GM23338 (cell line): ENCODE results near the gene ABHD14A. TPM values are rescaled to one million over a fixed set of nuclear protein-coding genes. Genes with fewer than 3 reads are reported as not detected.
A peak's percentile ranks its signal among the peaks of the same experiment; 100 is the strongest.

Experiments used
- ATAC-seq: fragments of 200-7000 bp; cut with Tn5 transposase; 3 replicates; pipeline ENCODE4 v1.9.1; 2020
- DNase-seq: peaks from one replicate; pipeline ENCODE4 v3.0.0-alpha.2; 2015; ENCODE audit warnings: low spot score
- H2AFZ ChIP-seq: fragments of 200-600 bp; sonication (generic); 2 replicates; pipeline ENCODE4 v1.8.0; 2016; ENCODE audit warnings: antibody characterized with exemption, mild to moderate bottlenecking, moderate library complexity
- H3F3A ChIP-seq: fragments of 200-600 bp; sonication (generic); replicated peaks from 2 replicates; pipeline ENCODE4 v1.8.0; 2017; ENCODE audit warnings: antibody characterized with exemption, mixed run types, low read depth
- H3K27ac ChIP-seq: fragments of 200-600 bp; sonication (generic); 2 replicates; pipeline ENCODE4 v1.6.1; 2016; ENCODE audit warnings: low read depth
- H3K27me3 ChIP-seq: fragments of 200-600 bp; sonication (generic); 2 replicates; pipeline ENCODE4 v1.8.0; 2016; ENCODE audit warnings: mild to moderate bottlenecking, mixed run types, moderate library complexity; ENCODE audit not compliant: insufficient read depth
- H3K36me3 ChIP-seq: fragments of 200-600 bp; sonication (generic); 2 replicates; pipeline ENCODE4 v1.8.0; 2016; ENCODE audit warnings: mild to moderate bottlenecking; ENCODE audit not compliant: insufficient read depth
- H3K4me1 ChIP-seq: fragments of 200-600 bp; sonication (generic); 2 replicates; pipeline ENCODE4 v1.8.0; 2016; ENCODE audit warnings: mild to moderate bottlenecking, moderate library complexity; ENCODE audit not compliant: insufficient read depth
- H3K4me2 ChIP-seq: fragments of 200-600 bp; sonication (generic); 2 replicates; pipeline ENCODE4 v1.7.1; 2017; ENCODE audit warnings: mixed run types
- H3K4me3 ChIP-seq: fragments of 200-600 bp; sonication (generic); 2 replicates; pipeline ENCODE4 v1.6.1; 2016; ENCODE audit warnings: mixed run types
- H3K79me2 ChIP-seq: fragments of 200-600 bp; sonication (generic); replicated peaks from 2 replicates; pipeline ENCODE4 v1.8.0; 2017; ENCODE audit warnings: mild to moderate bottlenecking; ENCODE audit not compliant: insufficient read depth
- H3K9me2 ChIP-seq: fragments of 200-600 bp; sonication (generic); 2 replicates; pipeline ENCODE4 v1.8.0; 2017; ENCODE audit not compliant: insufficient read depth
- H4K20me1 ChIP-seq: fragments of 200-600 bp; sonication (generic); replicated peaks from 2 replicates; pipeline ENCODE4 v1.8.0; 2017; ENCODE audit warnings: mild to moderate bottlenecking; ENCODE audit not compliant: insufficient read depth
- H3K27ac Mint-ChIP-seq: 2 replicates; pipeline ENCODE4 v1.8.0; 2020; ENCODE audit warnings: inconsistent platforms, mild to moderate bottlenecking, moderate library complexity, mixed read lengths
- H3K27me3 Mint-ChIP-seq: 3 replicates; pipeline ENCODE4 v1.8.0; 2022; ENCODE audit warnings: low read depth, mild to moderate bottlenecking, moderate library complexity, mixed read lengths, inconsistent platforms; ENCODE audit not compliant: insufficient read depth, poor library complexity
- H3K36me3 Mint-ChIP-seq: 3 replicates; pipeline ENCODE4 v1.8.0; 2021; ENCODE audit warnings: low read depth, mild to moderate bottlenecking, inconsistent platforms, moderate library complexity, mixed read lengths
- H3K4me1 Mint-ChIP-seq: 3 replicates; pipeline ENCODE4 v1.8.0; 2020; ENCODE audit warnings: mild to moderate bottlenecking, inconsistent platforms, mixed read lengths
- H3K4me3 Mint-ChIP-seq: 3 replicates; pipeline ENCODE4 v1.8.0; 2021; ENCODE audit warnings: moderate library complexity, mild to moderate bottlenecking, inconsistent platforms, mixed read lengths
- H3K9me3 Mint-ChIP-seq: 3 replicates; pipeline ENCODE4 v1.8.0; 2020; ENCODE audit warnings: moderate library complexity, mild to moderate bottlenecking, inconsistent platforms, mixed read lengths
- CREB1 ChIP-seq: fragments of 250-450 bp; sonication (Bioruptor Pico); IDR thresholded peaks from 2 replicates; pipeline ENCODE4 v1.5.0; 2020; ENCODE audit warnings: low read depth, mild to moderate bottlenecking, moderate library complexity
- EZH2 ChIP-seq: fragments of 200-600 bp; sonication (generic); IDR thresholded peaks from one replicate; pipeline ENCODE4 v1.8.0; 2017; ENCODE audit warnings: antibody characterized with exemption, mild to moderate bottlenecking, low read depth; ENCODE audit not compliant: unreplicated experiment
- EZH2phosphoT487 ChIP-seq: fragments of 200-600 bp; sonication (generic); IDR thresholded peaks from one replicate; pipeline ENCODE4 v1.8.1; 2018; ENCODE audit warnings: antibody characterized with exemption; ENCODE audit not compliant: unreplicated experiment
- JUNB ChIP-seq: IDR thresholded peaks from one replicate; pipeline ENCODE4 v1.6.1; 2016; ENCODE audit warnings: antibody characterized with exemption; ENCODE audit not compliant: unreplicated experiment
- NANOG ChIP-seq: IDR thresholded peaks from 2 replicates; pipeline ENCODE4 v1.6.1; 2016; ENCODE audit warnings: antibody characterized with exemption, borderline replicate concordance
- POLR2AphosphoS5 ChIP-seq: IDR thresholded peaks from 2 replicates; pipeline ENCODE4 v1.6.1; 2016; ENCODE audit warnings: antibody characterized with exemption, low read depth
- STAT1 ChIP-seq: IDR thresholded peaks from one replicate; pipeline ENCODE4 v1.6.1; 2016; ENCODE audit warnings: antibody characterized with exemption; ENCODE audit not compliant: unreplicated experiment
- ZNF114 ChIP-seq: fragments of 250-450 bp; sonication (Bioruptor Pico); IDR thresholded peaks from 2 replicates; pipeline ENCODE4 v1.5.0; 2020; ENCODE audit warnings: mild to moderate bottlenecking, moderate library complexity
- ZNF331 ChIP-seq: fragments of 250-450 bp; sonication (Bioruptor Pico); IDR thresholded peaks from 2 replicates; pipeline ENCODE4 v1.5.0; 2020; ENCODE audit warnings: low read depth, mild to moderate bottlenecking, moderate library complexity
- polyA plus RNA-seq: library from polyadenylated mRNA; unstranded; fragments of >200 nt; fragmentation: Nextera tagmentation; extraction: Ambion mirVana; gene quantifications from 2 replicates; pipeline ENCODE4 v1.2.1, GENCODE V29; 2016
- total RNA-seq: library from RNA; depleted of rRNA; stranded (reverse); fragments of >200 nt; shearing (Covaris generic); gene quantifications from 2 replicates; pipeline ENCODE4 v1.2.3, GENCODE V29; 2014
- TF ChIP-seq, protein P1 (sequence below): fragments of 250-450 bp; sonication (Bioruptor Pico); IDR thresholded peaks from 2 replicates; pipeline ENCODE4 v1.5.0; 2020; ENCODE audit warnings: mild to moderate bottlenecking, moderate library complexity
- TF ChIP-seq, protein P2 (sequence below), 2 experiments: fragments of 200-600 bp in 1 of 2; sonication (generic) in 1 of 2; conservative IDR thresholded peaks; 2 replicates each; pipeline versions ENCODE4 v1.5.1 to v1.6.1; 2016 to 2017; ENCODE audit warnings: antibody characterized with exemption in 2 of 2, low read depth in 2 of 2, mild to moderate bottlenecking in 2 of 2, moderate library complexity in 1 of 2
- TF ChIP-seq, protein P3 (sequence below): IDR thresholded peaks from 2 replicates; pipeline ENCODE4 v1.6.1; 2016; ENCODE audit warnings: antibody characterized with exemption
- TF ChIP-seq, protein P4 (sequence below): IDR thresholded peaks from one replicate; pipeline ENCODE4 v1.6.1; 2018; ENCODE audit warnings: antibody characterized with exemption; ENCODE audit not compliant: unreplicated experiment

Gene ABHD14A
- total and polyA plus RNA-seq, 2 experiments from 2014 or later, result 7.8 to 12.7 TPM

DNA sequence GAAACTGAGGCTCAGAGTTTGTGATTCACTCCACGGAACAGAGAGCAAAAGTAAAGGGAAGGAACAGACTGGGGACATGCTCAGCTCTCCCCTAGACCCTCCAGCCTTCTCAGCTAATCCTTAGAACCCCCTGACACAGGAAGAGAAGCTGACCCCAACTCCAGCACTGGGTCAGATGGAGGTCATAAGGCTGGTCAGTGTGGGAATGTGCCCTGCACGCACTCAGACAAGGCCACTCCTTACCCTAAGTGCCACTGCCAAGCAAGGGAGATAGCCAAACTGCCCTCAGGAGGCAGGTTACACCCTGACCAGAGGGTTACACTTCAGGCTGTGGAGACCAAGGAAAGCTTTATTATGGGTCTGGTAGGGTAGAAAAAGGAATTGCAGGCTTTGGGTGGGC is 19.7 kb downstream of the ABHD14A start:
- no peak for DNase-seq
- Mint-ChIP-seq H3K4me3 (peak overlapping the region; percentile 100), H3K27me3 (peaks cover 24% of the 10 kb centered on the region), H3K4me1 (peaks cover 29% of the 10 kb centered on the region), H3K9me3 (peaks cover 4% of the 10 kb centered on the region; the same call in 1 of the 3 replicates), H3K36me3 (peaks cover 49% of the 10 kb centered on the region), H3K27ac (peak overlapping the region; percentile 100)
- Histone ChIP-seq H4K20me1 (peaks cover 12% of the 10 kb centered on the region), H3K79me2 (peaks cover 18% of the 10 kb centered on the region), H3F3A (peaks cover 43% of the 10 kb centered on the region), H3K27me3 (no peaks in the 10 kb centered on the region), H3K4me3 (peak overlapping the region; percentile 94), H3K36me3 (peaks cover 28% of the 10 kb centered on the region), H3K4me2 (peak overlapping the region; percentile 100), H3K4me1 (peaks cover 25% of the 10 kb centered on the region), H2AFZ (no peak overlapping the region), H3K27ac (peak overlapping the region; percentile 92), H3K9me2 (no peaks in the 10 kb centered on the region)
- ATAC-seq, result no peak
- TF ChIP-seq, protein P1, sequence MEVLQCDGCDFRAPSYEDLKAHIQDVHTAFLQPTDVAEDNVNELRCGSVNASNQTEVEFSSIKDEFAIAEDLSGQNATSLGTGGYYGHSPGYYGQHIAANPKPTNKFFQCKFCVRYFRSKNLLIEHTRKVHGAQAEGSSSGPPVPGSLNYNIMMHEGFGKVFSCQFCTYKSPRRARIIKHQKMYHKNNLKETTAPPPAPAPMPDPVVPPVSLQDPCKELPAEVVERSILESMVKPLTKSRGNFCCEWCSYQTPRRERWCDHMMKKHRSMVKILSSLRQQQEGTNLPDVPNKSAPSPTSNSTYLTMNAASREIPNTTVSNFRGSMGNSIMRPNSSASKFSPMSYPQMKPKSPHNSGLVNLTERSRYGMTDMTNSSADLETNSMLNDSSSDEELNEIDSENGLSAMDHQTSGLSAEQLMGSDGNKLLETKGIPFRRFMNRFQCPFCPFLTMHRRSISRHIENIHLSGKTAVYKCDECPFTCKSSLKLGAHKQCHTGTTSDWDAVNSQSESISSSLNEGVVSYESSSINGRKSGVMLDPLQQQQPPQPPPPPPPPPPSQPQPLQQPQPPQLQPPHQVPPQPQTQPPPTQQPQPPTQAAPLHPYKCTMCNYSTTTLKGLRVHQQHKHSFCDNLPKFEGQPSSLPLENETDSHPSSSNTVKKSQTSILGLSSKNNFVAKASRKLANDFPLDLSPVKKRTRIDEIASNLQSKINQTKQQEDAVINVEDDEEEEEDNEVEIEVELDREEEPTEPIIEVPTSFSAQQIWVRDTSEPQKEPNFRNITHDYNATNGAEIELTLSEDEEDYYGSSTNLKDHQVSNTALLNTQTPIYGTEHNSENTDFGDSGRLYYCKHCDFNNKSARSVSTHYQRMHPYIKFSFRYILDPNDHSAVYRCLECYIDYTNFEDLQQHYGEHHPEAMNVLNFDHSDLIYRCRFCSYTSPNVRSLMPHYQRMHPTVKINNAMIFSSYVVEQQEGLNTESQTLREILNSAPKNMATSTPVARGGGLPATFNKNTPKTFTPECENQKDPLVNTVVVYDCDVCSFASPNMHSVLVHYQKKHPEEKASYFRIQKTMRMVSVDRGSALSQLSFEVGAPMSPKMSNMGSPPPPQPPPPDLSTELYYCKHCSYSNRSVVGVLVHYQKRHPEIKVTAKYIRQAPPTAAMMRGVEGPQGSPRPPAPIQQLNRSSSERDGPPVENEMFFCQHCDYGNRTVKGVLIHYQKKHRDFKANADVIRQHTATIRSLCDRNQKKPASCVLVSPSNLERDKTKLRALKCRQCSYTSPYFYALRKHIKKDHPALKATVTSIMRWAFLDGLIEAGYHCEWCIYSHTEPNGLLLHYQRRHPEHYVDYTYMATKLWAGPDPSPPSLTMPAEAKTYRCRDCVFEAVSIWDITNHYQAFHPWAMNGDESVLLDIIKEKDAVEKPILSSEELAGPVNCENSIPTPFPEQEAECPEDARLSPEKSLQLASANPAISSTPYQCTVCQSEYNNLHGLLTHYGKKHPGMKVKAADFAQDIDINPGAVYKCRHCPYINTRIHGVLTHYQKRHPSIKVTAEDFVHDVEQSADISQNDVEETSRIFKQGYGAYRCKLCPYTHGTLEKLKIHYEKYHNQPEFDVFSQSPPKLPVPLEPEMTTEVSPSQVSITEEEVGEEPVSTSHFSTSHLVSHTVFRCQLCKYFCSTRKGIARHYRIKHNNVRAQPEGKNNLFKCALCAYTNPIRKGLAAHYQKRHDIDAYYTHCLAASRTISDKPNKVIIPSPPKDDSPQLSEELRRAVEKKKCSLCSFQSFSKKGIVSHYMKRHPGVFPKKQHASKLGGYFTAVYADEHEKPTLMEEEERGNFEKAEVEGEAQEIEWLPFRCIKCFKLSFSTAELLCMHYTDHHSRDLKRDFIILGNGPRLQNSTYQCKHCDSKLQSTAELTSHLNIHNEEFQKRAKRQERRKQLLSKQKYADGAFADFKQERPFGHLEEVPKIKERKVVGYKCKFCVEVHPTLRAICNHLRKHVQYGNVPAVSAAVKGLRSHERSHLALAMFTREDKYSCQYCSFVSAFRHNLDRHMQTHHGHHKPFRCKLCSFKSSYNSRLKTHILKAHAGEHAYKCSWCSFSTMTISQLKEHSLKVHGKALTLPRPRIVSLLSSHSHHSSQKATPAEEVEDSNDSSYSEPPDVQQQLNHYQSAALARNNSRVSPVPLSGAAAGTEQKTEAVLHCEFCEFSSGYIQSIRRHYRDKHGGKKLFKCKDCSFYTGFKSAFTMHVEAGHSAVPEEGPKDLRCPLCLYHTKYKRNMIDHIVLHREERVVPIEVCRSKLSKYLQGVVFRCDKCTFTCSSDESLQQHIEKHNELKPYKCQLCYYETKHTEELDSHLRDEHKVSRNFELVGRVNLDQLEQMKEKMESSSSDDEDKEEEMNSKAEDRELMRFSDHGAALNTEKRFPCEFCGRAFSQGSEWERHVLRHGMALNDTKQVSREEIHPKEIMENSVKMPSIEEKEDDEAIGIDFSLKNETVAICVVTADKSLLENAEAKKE (CRISPR knock-in tag), result no peak
- TF ChIP-seq EZH2 (no peak), POLR2AphosphoS5 (no peak; the same call in 1 of the 2 replicates), CREB1 (CRISPR knock-in tag) (no peak), ZNF331 (CRISPR knock-in tag) (no peak), JUNB (no peak), ZNF114 (CRISPR knock-in tag) (no peak), STAT1 (no peak), NANOG (no peak), EZH2phosphoT487 (no peak)
- TF ChIP-seq, protein P2, sequence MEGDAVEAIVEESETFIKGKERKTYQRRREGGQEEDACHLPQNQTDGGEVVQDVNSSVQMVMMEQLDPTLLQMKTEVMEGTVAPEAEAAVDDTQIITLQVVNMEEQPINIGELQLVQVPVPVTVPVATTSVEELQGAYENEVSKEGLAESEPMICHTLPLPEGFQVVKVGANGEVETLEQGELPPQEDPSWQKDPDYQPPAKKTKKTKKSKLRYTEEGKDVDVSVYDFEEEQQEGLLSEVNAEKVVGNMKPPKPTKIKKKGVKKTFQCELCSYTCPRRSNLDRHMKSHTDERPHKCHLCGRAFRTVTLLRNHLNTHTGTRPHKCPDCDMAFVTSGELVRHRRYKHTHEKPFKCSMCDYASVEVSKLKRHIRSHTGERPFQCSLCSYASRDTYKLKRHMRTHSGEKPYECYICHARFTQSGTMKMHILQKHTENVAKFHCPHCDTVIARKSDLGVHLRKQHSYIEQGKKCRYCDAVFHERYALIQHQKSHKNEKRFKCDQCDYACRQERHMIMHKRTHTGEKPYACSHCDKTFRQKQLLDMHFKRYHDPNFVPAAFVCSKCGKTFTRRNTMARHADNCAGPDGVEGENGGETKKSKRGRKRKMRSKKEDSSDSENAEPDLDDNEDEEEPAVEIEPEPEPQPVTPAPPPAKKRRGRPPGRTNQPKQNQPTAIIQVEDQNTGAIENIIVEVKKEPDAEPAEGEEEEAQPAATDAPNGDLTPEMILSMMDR (conservative IDR thresholded peaks at IDR 0.05; ENCODE audit: low read depth in 2 of 2), result no peak
- TF ChIP-seq, protein P3, sequence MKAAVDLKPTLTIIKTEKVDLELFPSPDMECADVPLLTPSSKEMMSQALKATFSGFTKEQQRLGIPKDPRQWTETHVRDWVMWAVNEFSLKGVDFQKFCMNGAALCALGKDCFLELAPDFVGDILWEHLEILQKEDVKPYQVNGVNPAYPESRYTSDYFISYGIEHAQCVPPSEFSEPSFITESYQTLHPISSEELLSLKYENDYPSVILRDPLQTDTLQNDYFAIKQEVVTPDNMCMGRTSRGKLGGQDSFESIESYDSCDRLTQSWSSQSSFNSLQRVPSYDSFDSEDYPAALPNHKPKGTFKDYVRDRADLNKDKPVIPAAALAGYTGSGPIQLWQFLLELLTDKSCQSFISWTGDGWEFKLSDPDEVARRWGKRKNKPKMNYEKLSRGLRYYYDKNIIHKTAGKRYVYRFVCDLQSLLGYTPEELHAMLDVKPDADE, result no peak
- TF ChIP-seq, protein P4, sequence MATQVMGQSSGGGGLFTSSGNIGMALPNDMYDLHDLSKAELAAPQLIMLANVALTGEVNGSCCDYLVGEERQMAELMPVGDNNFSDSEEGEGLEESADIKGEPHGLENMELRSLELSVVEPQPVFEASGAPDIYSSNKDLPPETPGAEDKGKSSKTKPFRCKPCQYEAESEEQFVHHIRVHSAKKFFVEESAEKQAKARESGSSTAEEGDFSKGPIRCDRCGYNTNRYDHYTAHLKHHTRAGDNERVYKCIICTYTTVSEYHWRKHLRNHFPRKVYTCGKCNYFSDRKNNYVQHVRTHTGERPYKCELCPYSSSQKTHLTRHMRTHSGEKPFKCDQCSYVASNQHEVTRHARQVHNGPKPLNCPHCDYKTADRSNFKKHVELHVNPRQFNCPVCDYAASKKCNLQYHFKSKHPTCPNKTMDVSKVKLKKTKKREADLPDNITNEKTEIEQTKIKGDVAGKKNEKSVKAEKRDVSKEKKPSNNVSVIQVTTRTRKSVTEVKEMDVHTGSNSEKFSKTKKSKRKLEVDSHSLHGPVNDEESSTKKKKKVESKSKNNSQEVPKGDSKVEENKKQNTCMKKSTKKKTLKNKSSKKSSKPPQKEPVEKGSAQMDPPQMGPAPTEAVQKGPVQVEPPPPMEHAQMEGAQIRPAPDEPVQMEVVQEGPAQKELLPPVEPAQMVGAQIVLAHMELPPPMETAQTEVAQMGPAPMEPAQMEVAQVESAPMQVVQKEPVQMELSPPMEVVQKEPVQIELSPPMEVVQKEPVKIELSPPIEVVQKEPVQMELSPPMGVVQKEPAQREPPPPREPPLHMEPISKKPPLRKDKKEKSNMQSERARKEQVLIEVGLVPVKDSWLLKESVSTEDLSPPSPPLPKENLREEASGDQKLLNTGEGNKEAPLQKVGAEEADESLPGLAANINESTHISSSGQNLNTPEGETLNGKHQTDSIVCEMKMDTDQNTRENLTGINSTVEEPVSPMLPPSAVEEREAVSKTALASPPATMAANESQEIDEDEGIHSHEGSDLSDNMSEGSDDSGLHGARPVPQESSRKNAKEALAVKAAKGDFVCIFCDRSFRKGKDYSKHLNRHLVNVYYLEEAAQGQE, result no peak
